Measurements from ENCODE around the gene CAPRIN1.

DNA sequence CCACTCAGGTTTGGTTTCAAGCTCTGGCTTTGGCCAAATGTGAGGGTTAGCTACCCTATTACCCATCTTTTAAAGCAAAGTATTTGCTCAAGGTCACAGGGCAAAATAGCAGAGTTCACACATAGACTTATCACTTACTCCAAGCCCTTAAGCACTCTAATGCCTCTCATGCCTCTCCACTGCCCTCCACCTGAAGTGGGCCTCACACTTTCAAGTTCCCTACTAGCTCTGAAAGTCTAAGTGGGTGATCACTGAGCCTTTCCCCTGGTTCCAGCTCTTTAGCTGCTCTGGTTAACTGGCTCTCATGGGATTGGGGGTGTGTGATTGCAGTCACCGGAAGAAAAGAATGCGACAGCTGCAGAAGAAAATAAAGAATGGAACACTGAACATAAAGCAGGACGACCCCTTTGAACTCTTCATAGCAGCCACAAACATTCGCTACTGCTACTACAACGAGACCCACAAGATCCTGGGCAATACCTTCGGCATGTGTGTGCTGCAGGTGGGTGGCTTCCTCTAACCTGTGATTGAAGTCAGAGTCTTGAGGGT lies 60.3 kb downstream of the CAPRIN1 start:
- TF ChIP-seq EZH2 (IDR thresholded peaks at IDR 0.05; ENCODE audit: insufficient read depth, poor library complexity, severe bottlenecking) (no peak), EZH2phosphoT487 (IDR thresholded peaks at IDR 0.05; ENCODE audit: insufficient read depth, low read depth) (no peak)
